ENCODE results near the gene ARHGEF19.

Gene ARHGEF19

GRCh38 chr1:16243936-16244649, 31.6 kb upstream of the ARHGEF19 start:
- H3K4me3 ChIP-seq (ENCODE audit: low read length in 2 of 2): no peak overlapping the region

DNA sequence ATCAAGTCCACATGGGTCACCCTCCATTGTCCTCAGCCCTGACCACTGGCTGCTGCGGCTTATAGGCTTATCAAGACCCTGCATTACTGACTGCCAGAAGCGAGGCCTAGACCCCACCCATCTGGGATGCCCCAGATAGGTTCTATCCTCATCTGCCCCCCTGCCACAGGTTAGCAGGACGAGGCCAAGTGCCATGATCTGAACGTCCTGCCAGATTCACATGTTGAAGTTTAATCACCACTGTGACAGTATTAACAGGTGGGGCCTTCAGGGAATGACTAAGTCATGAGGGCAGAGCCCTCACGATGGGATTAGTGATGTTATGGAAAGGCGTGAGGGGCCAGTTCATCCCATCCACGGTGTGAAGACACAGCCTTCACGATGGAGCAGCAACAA, 30.8 kb upstream of the ARHGEF19 start:
- Histone ChIP-seq H2BK120ac (ENCODE audit: low read depth, low read length) (no peak overlapping the region), H2AK5ac (ENCODE audit: low read depth, low read length) (no peak overlapping the region), H3K27ac (replicated peaks; ENCODE audit: low read length) (no peak overlapping the region), H3K18ac (ENCODE audit: low read length) (no peak overlapping the region), H4K8ac (ENCODE audit: low read depth, low read length) (no peak overlapping the region), H3K9me3 (replicated peaks in 1 of 2; ENCODE audit: control insufficient read depth in 2 of 2, insufficient read depth in 1 of 2, low read depth in 1 of 2, low read length in 2 of 2) (no peaks in the 10 kb centered on the region), H3K4me3 (ENCODE audit: low read length in 2 of 2) (no peak overlapping the region), H2AFZ (ENCODE audit: low read length) (no peak overlapping the region), H3K4ac (ENCODE audit: low read length) (no peak overlapping the region), H3K4me1 (ENCODE audit: control insufficient read depth in 2 of 2, insufficient read depth in 1 of 2, low read depth in 1 of 2, low read length in 2 of 2) (peaks cover 3 to 8% of the 10 kb centered on the region in 2 donors), H4K91ac (ENCODE audit: low read depth, low read length, poor library complexity) (no peak overlapping the region), H2BK12ac (ENCODE audit: low read length) (no peak overlapping the region), H3K4me2 (ENCODE audit: insufficient read depth, low read length, poor library complexity, severe bottlenecking) (no peak overlapping the region), H3K36me3 (replicated peaks in 1 of 2; ENCODE audit: control insufficient read depth in 2 of 2, insufficient read depth in 2 of 2, low read length in 2 of 2) (peaks cover 4 to 24% of the 10 kb centered on the region in 2 donors), H2BK5ac (ENCODE audit: low read length) (no peak overlapping the region), H2BK15ac (ENCODE audit: low read length) (no peak overlapping the region), H3K14ac (ENCODE audit: low read length) (no peak overlapping the region), H3K9ac (ENCODE audit: low read depth, low read length, poor library complexity) (no peak overlapping the region), H3K27me3 (ENCODE audit: control insufficient read depth in 3 of 3, insufficient read depth in 3 of 3, low read depth in 1 of 3, low read length in 3 of 3) (no peaks in the 10 kb centered on the region), H3K23ac (ENCODE audit: low read depth, low read length, poor library complexity) (no peak overlapping the region), H3K79me1 (ENCODE audit: low read depth, low read length) (no peaks in the 10 kb centered on the region)
- WGBS, 2 donors (ENCODE audit: extremely low coverage in 2 of 2, insufficient read length in 2 of 2, insufficient replicate concordance in 1 of 2): no CpG with 5 or more reads among the region's 8 CpGs
- DNase-seq (ENCODE audit: low spot score): no peak

More at GRCh38 chr1:16243936-16244649, 31.6 kb upstream of the ARHGEF19 start:
- Histone ChIP-seq H4K8ac (ENCODE audit: low read depth, low read length) (no peak overlapping the region), H2BK5ac (ENCODE audit: low read length) (no peak overlapping the region), H3K14ac (ENCODE audit: low read length) (no peak overlapping the region), H3K23ac (ENCODE audit: low read depth, low read length, poor library complexity) (no peak overlapping the region), H3K18ac (ENCODE audit: low read length) (no peak overlapping the region), H3K27ac (replicated peaks; ENCODE audit: low read length) (no peak overlapping the region), H2AFZ (ENCODE audit: low read length) (peak overlapping the region; percentile 57), H2BK15ac (ENCODE audit: low read length) (peak overlapping the region; percentile 18), H3K4me2 (ENCODE audit: insufficient read depth, low read length, poor library complexity, severe bottlenecking) (no peak overlapping the region), H3K79me1 (ENCODE audit: low read depth, low read length) (no peaks in the 10 kb centered on the region), H3K9ac (ENCODE audit: low read depth, low read length, poor library complexity) (no peak overlapping the region), H2BK120ac (ENCODE audit: low read depth, low read length) (no peak overlapping the region), H4K91ac (ENCODE audit: low read depth, low read length, poor library complexity) (no peak overlapping the region), H3K4me1 (ENCODE audit: control insufficient read depth in 2 of 2, insufficient read depth in 1 of 2, low read depth in 1 of 2, low read length in 2 of 2) (peaks cover 3 to 8% of the 10 kb centered on the region in 2 donors), H3K9me3 (replicated peaks in 1 of 2; ENCODE audit: control insufficient read depth in 2 of 2, insufficient read depth in 1 of 2, low read depth in 1 of 2, low read length in 2 of 2) (no peaks in the 10 kb centered on the region), H2BK12ac (ENCODE audit: low read length) (no peak overlapping the region), H2AK5ac (ENCODE audit: low read depth, low read length) (no peak overlapping the region), H3K36me3 (replicated peaks in 1 of 2; ENCODE audit: control insufficient read depth in 2 of 2, insufficient read depth in 2 of 2, low read length in 2 of 2) (peaks cover 4 to 33% of the 10 kb centered on the region in 2 donors), H3K4ac (ENCODE audit: low read length) (no peak overlapping the region), H3K27me3 (ENCODE audit: control insufficient read depth in 3 of 3, insufficient read depth in 3 of 3, low read depth in 1 of 3, low read length in 3 of 3) (no peaks in the 10 kb centered on the region)
- WGBS, 2 donors (ENCODE audit: extremely low coverage in 2 of 2, insufficient read length in 2 of 2, insufficient replicate concordance in 1 of 2): no CpG with 5 or more reads among the region's 8 CpGs
- peak; percentile 80 for DNase-seq (ENCODE audit: low spot score)

GRCh38 chr1:16242556-16243214, 30.2 kb upstream of the ARHGEF19 start:
- Histone ChIP-seq H3K27ac (replicated peaks; ENCODE audit: low read length) (no peak overlapping the region), H3K18ac (ENCODE audit: low read length) (no peak overlapping the region), H2BK12ac (ENCODE audit: low read length) (no peak overlapping the region), H2BK5ac (ENCODE audit: low read length) (no peak overlapping the region), H3K27me3 (ENCODE audit: control insufficient read depth in 3 of 3, insufficient read depth in 3 of 3, low read depth in 1 of 3, low read length in 3 of 3) (no peaks in the 10 kb centered on the region), H3K14ac (ENCODE audit: low read length) (no peak overlapping the region), H3K4me3 (ENCODE audit: low read length in 2 of 2) (no peak overlapping the region), H2BK120ac (ENCODE audit: low read depth, low read length) (no peak overlapping the region), H4K8ac (ENCODE audit: low read depth, low read length) (no peak overlapping the region), H3K23ac (ENCODE audit: low read depth, low read length, poor library complexity) (no peak overlapping the region), H4K91ac (ENCODE audit: low read depth, low read length, poor library complexity) (no peak overlapping the region), H3K4me2 (ENCODE audit: insufficient read depth, low read length, poor library complexity, severe bottlenecking) (no peak overlapping the region), H3K9ac (ENCODE audit: low read depth, low read length, poor library complexity) (no peak overlapping the region), H2AFZ (ENCODE audit: low read length) (no peak overlapping the region), H2BK15ac (ENCODE audit: low read length) (no peak overlapping the region), H3K36me3 (replicated peaks in 1 of 2; ENCODE audit: control insufficient read depth in 2 of 2, insufficient read depth in 2 of 2, low read length in 2 of 2) (peaks cover 4 to 19% of the 10 kb centered on the region in 2 donors), H3K4ac (ENCODE audit: low read length) (no peak overlapping the region), H3K4me1 (ENCODE audit: control insufficient read depth in 2 of 2, insufficient read depth in 1 of 2, low read depth in 1 of 2, low read length in 2 of 2) (peaks cover 3 to 8% of the 10 kb centered on the region in 2 donors), H3K79me1 (ENCODE audit: low read depth, low read length) (no peaks in the 10 kb centered on the region), H2AK5ac (ENCODE audit: low read depth, low read length) (peak overlapping the region; percentile 78), H3K9me3 (replicated peaks in 1 of 2; ENCODE audit: control insufficient read depth in 2 of 2, insufficient read depth in 1 of 2, low read depth in 1 of 2, low read length in 2 of 2) (no peaks in the 10 kb centered on the region)
- WGBS, 2 donors (ENCODE audit: extremely low coverage in 2 of 2, insufficient read length in 2 of 2, insufficient replicate concordance in 1 of 2): no CpG with 5 or more reads among the region's 17 CpGs
- DNase-seq (ENCODE audit: low spot score): no peak

GRCh38 chr1:16241221-16241708, 28.8 kb upstream of the ARHGEF19 start:
- WGBS, 2 donors (ENCODE audit: extremely low coverage in 2 of 2, insufficient read length in 2 of 2, insufficient replicate concordance in 1 of 2): no CpG with 5 or more reads among the region's 10 CpGs
- no peaks in the 10 kb centered on the region for H3K27me3 ChIP-seq (ENCODE audit: control insufficient read depth in 3 of 3, insufficient read depth in 3 of 3, low read depth in 1 of 3, low read length in 3 of 3)
- H3K4me3 ChIP-seq (ENCODE audit: low read length in 2 of 2): no peak overlapping the region
- H3K9ac ChIP-seq (ENCODE audit: low read depth, low read length, poor library complexity): no peak overlapping the region
- H4K91ac ChIP-seq (ENCODE audit: low read depth, low read length, poor library complexity): no peak overlapping the region
- H3K23ac ChIP-seq (ENCODE audit: low read depth, low read length, poor library complexity): no peak overlapping the region
- no peak overlapping the region for H2BK12ac ChIP-seq (ENCODE audit: low read length)
- no peak overlapping the region for H3K18ac ChIP-seq (ENCODE audit: low read length)
- H4K8ac ChIP-seq (ENCODE audit: low read depth, low read length): no peak overlapping the region
- no peak overlapping the region for H2BK15ac ChIP-seq (ENCODE audit: low read length)
- H2BK5ac ChIP-seq (ENCODE audit: low read length): no peak overlapping the region
- H2AFZ ChIP-seq (ENCODE audit: low read length): no peak overlapping the region
- H3K36me3 ChIP-seq (replicated peaks in 1 of 2; ENCODE audit: control insufficient read depth in 2 of 2, insufficient read depth in 2 of 2, low read length in 2 of 2): peaks cover 0 to 8% of the 10 kb centered on the region in 2 donors
- no peaks in the 10 kb centered on the region for H3K79me1 ChIP-seq (ENCODE audit: low read depth, low read length)
- no peak overlapping the region for H3K27ac ChIP-seq (replicated peaks; ENCODE audit: low read length)
- no peak overlapping the region for H2BK120ac ChIP-seq (ENCODE audit: low read depth, low read length)
- H3K4me2 ChIP-seq (ENCODE audit: insufficient read depth, low read length, poor library complexity, severe bottlenecking): no peak overlapping the region
- H3K4ac ChIP-seq (ENCODE audit: low read length): no peak overlapping the region
- DNase-seq (ENCODE audit: low spot score): no peak
- H2AK5ac ChIP-seq (ENCODE audit: low read depth, low read length): no peak overlapping the region
- H3K14ac ChIP-seq (ENCODE audit: low read length): no peak overlapping the region
- H3K4me1 ChIP-seq (ENCODE audit: control insufficient read depth in 2 of 2, insufficient read depth in 1 of 2, low read depth in 1 of 2, low read length in 2 of 2): peaks cover 6 to 13% of the 10 kb centered on the region in 2 donors
- H3K9me3 ChIP-seq (replicated peaks in 1 of 2; ENCODE audit: control insufficient read depth in 2 of 2, insufficient read depth in 1 of 2, low read depth in 1 of 2, low read length in 2 of 2): no peaks in the 10 kb centered on the region

Data from neuronal stem cell (in vitro differentiated cells).